ENCODE results near the gene IGFBPL1.
"Not testable (repeated sequence)": the region's sequence is repeated elsewhere in the genome, so short reads cannot be mapped to it uniquely, and the experiment has no call there.

Gene IGFBPL1

GRCh38 chr9:38404314-38404713 is 19.9 kb downstream of the IGFBPL1 start:
- peaks cover 1% of the 10 kb centered on the region for H3K27me3 ChIP-seq (replicated peaks; ENCODE audit: control insufficient read depth, insufficient read depth, low read length)

GRCh38 chr9:38401994-38402393 is 22.3 kb downstream of the IGFBPL1 start:
- DNase-seq (ENCODE audit: extremely low read depth, insufficient read length) = no peak
- Histone ChIP-seq H3K27me3 (replicated peaks; ENCODE audit: control insufficient read depth, insufficient read depth, low read length) (peaks cover 1% of the 10 kb centered on the region), H3K4me3 (replicated peaks; ENCODE audit: low read depth, low read length) (no peak overlapping the region), H3K36me3 (ENCODE audit: control insufficient read depth, insufficient read depth, low read length) (peaks cover 1% of the 10 kb centered on the region)
- TF ChIP-seq, protein P1, sequence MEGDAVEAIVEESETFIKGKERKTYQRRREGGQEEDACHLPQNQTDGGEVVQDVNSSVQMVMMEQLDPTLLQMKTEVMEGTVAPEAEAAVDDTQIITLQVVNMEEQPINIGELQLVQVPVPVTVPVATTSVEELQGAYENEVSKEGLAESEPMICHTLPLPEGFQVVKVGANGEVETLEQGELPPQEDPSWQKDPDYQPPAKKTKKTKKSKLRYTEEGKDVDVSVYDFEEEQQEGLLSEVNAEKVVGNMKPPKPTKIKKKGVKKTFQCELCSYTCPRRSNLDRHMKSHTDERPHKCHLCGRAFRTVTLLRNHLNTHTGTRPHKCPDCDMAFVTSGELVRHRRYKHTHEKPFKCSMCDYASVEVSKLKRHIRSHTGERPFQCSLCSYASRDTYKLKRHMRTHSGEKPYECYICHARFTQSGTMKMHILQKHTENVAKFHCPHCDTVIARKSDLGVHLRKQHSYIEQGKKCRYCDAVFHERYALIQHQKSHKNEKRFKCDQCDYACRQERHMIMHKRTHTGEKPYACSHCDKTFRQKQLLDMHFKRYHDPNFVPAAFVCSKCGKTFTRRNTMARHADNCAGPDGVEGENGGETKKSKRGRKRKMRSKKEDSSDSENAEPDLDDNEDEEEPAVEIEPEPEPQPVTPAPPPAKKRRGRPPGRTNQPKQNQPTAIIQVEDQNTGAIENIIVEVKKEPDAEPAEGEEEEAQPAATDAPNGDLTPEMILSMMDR (IDR thresholded peaks at IDR 0.05; ENCODE audit: insufficient read depth, low read length, poor library complexity, severe bottlenecking) = no peak

More at GRCh38 chr9:38404314-38404713, 19.9 kb downstream of the IGFBPL1 start:
- no peaks in the 10 kb centered on the region for H3K36me3 ChIP-seq (ENCODE audit: control insufficient read depth, insufficient read depth, low read length)
- TF ChIP-seq, protein P1 (IDR thresholded peaks at IDR 0.05; ENCODE audit: insufficient read depth, low read length, poor library complexity, severe bottlenecking) = no peak
- DNase-seq (ENCODE audit: extremely low read depth, insufficient read length) = no peak
- H3K4me3 ChIP-seq (replicated peaks; ENCODE audit: low read depth, low read length) = no peak overlapping the region

- not testable (repeated sequence) for DNase-seq (ENCODE audit: extremely low read depth, insufficient read length); H3K36me3 ChIP-seq (ENCODE audit: control insufficient read depth, insufficient read depth, low read length); H3K4me3 ChIP-seq (replicated peaks; ENCODE audit: low read depth, low read length); H3K27me3 ChIP-seq (replicated peaks; ENCODE audit: control insufficient read depth, insufficient read depth, low read length)
Measured at GRCh38 chr9:38399191-38399590, 25.1 kb downstream of the IGFBPL1 start.

DNA sequence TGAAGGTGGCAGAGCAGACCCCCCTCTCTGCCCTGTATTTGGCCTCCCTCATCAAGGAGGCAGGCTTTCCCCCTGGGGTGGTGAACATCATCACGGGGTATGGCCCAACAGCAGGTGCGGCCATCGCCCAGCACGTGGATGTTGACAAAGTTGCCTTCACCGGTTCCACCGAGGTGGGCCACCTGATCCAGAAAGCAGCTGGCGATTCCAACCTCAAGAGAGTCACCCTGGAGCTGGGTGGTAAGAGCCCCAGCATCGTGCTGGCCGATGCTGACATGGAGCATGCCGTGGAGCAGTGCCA is 27.9 kb downstream of the IGFBPL1 start:
- Histone ChIP-seq H3K4me3 (replicated peaks; ENCODE audit: low read depth, low read length) (no peak overlapping the region), H3K27me3 (replicated peaks; ENCODE audit: control insufficient read depth, insufficient read depth, low read length) (no peaks in the 10 kb centered on the region), H3K36me3 (ENCODE audit: control insufficient read depth, insufficient read depth, low read length) (peaks cover 3% of the 10 kb centered on the region)
- TF ChIP-seq, protein P1 (IDR thresholded peaks at IDR 0.05; ENCODE audit: insufficient read depth, low read length, poor library complexity, severe bottlenecking) = no peak
- DNase-seq (ENCODE audit: extremely low read depth, insufficient read length) = no peak

DNA sequence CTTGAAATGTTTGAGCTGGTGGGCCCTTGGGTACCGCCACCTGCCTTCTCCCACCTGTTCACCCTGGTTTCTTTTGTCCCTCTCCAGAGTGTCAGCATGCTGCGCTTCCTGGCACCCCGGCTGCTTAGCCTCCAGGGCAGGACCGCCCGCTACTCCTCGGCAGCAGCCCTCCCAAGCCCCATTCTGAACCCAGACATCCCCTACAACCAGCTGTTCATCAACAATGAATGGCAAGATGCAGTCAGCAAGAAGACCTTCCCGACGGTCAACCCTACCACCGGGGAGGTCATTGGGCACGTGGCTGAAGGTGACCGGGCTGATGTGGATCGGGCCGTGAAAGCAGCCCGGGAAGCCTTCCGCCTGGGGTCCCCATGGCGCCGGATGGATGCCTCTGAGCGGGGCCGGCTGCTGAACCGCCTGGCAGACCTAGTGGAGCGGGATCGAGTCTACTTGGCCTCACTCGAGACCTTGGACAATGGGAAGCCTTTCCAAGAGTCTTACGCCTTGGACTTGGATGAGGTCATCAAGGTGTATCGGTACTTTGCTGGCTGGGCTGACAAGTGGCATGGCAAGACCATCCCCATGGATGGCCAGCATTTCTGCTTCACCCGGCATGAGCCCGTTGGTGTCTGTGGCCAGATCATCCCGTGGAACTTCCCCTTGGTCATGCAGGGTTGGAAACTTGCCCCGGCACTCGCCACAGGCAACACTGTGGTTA is 28.4 kb downstream of the IGFBPL1 start:
- TF ChIP-seq, protein P1 (IDR thresholded peaks at IDR 0.05; ENCODE audit: insufficient read depth, low read length, poor library complexity, severe bottlenecking) = no peak
- H3K4me3 ChIP-seq (replicated peaks; ENCODE audit: low read depth, low read length) = no peak overlapping the region
- DNase-seq (ENCODE audit: extremely low read depth, insufficient read length) = no peak

DNA sequence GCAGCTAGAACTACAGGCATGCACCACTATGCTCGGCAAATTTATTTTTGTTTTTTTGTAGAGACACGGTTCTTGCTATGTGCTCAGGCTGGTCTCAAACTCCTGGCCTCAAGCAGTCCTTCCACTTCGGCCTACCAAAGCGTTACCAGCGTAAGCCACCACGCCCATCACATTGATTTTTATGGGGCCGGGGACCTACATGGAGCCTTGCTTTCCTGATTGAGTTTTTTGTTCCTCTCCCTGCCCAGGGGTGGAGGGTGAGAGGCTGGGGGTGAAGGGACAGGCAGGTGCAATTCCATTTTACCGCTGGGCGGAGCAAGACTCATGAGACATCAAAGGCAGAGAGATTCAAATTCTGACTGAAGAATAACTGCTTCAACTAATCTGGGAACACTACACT is 29.8 kb downstream of the IGFBPL1 start:
- DNase-seq (ENCODE audit: extremely low read depth, insufficient read length) = no peak

More for the DNA sequence above, 28.4 kb downstream of the IGFBPL1 start:
- H3K27me3 ChIP-seq (replicated peaks; ENCODE audit: control insufficient read depth, insufficient read depth, low read length) = no peaks in the 10 kb centered on the region
- peaks cover 3% of the 10 kb centered on the region for H3K36me3 ChIP-seq (ENCODE audit: control insufficient read depth, insufficient read depth, low read length)

More for the DNA sequence above, 29.8 kb downstream of the IGFBPL1 start:
- H3K27me3 ChIP-seq (replicated peaks; ENCODE audit: control insufficient read depth, insufficient read depth, low read length) = no peaks in the 10 kb centered on the region
- no peak overlapping the region for H3K4me3 ChIP-seq (replicated peaks; ENCODE audit: low read depth, low read length)
- peaks cover 3% of the 10 kb centered on the region for H3K36me3 ChIP-seq (ENCODE audit: control insufficient read depth, insufficient read depth, low read length)
- TF ChIP-seq, protein P1 (IDR thresholded peaks at IDR 0.05; ENCODE audit: insufficient read depth, low read length, poor library complexity, severe bottlenecking) = no peak

All from GM06990 (cell line).